Cardiac septum (tissue), 1 donor: ENCODE data around the gene ITGA6. TPM values are rescaled to one million over a fixed set of nuclear protein-coding genes. Genes with fewer than 3 reads are reported as not detected.

Source experiments
- DNase-seq: peaks from one replicate; pipeline ENCODE4 v3.0.0-alpha.2; 2020; ENCODE audit warnings: low spot score
- intact Hi-C: fragments of 100-400 bp; cut with DNase I; formaldehyde crosslinking; loops from one replicate; pipeline ENCODE4 v1.14.0; 2022
- total RNA-seq: library from RNA; stranded (reverse); fragmentation: NEBNext Ultra II Directional; extraction: Animal tissue kit (Norgen Biotek cat#: 25700); gene quantifications from one replicate; pipeline ENCODE4 v1.2.1, GENCODE V29; 2021
- donor health status: DM: no; HTN: no; CAD: no.

Gene ITGA6
- total RNA-seq, 1 donor from 2014 or later: 38.9 TPM

- intact Hi-C loops: no loop called here
Measured at GRCh38 chr2:172436889-172437288, 9.5 kb downstream of the ITGA6 start.

GRCh38 chr2:172437419-172438341 lies 10.3 kb downstream of the ITGA6 start:
- intact Hi-C loops: no loop called here
- no peak for DNase-seq

More at GRCh38 chr2:172436889-172437288, 9.5 kb downstream of the ITGA6 start:
- DNase-seq: no peak

- DNase-seq: no peak
Measured at GRCh38 chr2:172438741-172439508, 11.5 kb downstream of the ITGA6 start.

GRCh38 chr2:172439509-172439860 lies 12.1 kb downstream of the ITGA6 start:
- intact Hi-C loops: no loop called here
- no peak for DNase-seq

More at GRCh38 chr2:172438741-172439508, 11.5 kb downstream of the ITGA6 start:
- intact Hi-C loops: no loop called here

- intact Hi-C loops: no loop called here
- no peak for DNase-seq
Measured at GRCh38 chr2:172439911-172440310, 12.5 kb downstream of the ITGA6 start.

- DNase-seq: no peak
- intact Hi-C loops: no loop called here
Measured at GRCh38 chr2:172440795-172441194, 13.4 kb downstream of the ITGA6 start.

- no peak for DNase-seq
- intact Hi-C loops: no loop called here
Measured at GRCh38 chr2:172442072-172442895, 14.9 kb downstream of the ITGA6 start.

- no peak for DNase-seq
Measured at GRCh38 chr2:172445851-172446250, 18.5 kb downstream of the ITGA6 start.

GRCh38 chr2:172446474-172447063 lies 19.2 kb downstream of the ITGA6 start:
- no peak for DNase-seq
- intact Hi-C loops: no loop called here

More at GRCh38 chr2:172445851-172446250, 18.5 kb downstream of the ITGA6 start:
- intact Hi-C loops: no loop called here

- intact Hi-C loops: no loop called here
- DNase-seq: no peak
Measured at GRCh38 chr2:172447811-172448493, 20.6 kb downstream of the ITGA6 start.

GRCh38 chr2:172448544-172449267 lies 21.3 kb downstream of the ITGA6 start:
- no peak for DNase-seq
- intact Hi-C loops: no loop called here

- DNase-seq: no peak
- intact Hi-C loops: no loop called here
Measured at GRCh38 chr2:172449911-172450550, 22.6 kb downstream of the ITGA6 start.

GRCh38 chr2:172451923-172452322 lies 24.5 kb downstream of the ITGA6 start:
- DNase-seq: no peak
- intact Hi-C loops: no loop called here

- intact Hi-C loops: no loop called here
- no peak for DNase-seq
Measured at GRCh38 chr2:172452845-172453244, 25.5 kb downstream of the ITGA6 start.

GRCh38 chr2:172454404-172455120 lies 27.2 kb downstream of the ITGA6 start:
- intact Hi-C loops: no loop called here
- no peak for DNase-seq

- intact Hi-C loops: no loop called here
- DNase-seq: no peak
Measured at GRCh38 chr2:172455121-172455515, 27.7 kb downstream of the ITGA6 start.

GRCh38 chr2:172456002-172456401 lies 28.6 kb downstream of the ITGA6 start:
- DNase-seq: no peak
- intact Hi-C loops: no loop called here
